HFFc6 (cell line): ENCODE data around the gene RPL29. TPM values are rescaled to one million over a fixed set of nuclear protein-coding genes. Genes with fewer than 3 reads are reported as not detected.

Source experiments
- DNase-seq: peaks from one replicate; pipeline ENCODE4 v3.0.0-alpha.2; 2018
- H3K27ac Mint-ChIP-seq: 2 replicates; pipeline ENCODE4 v1.8.0; 2020; ENCODE audit warnings: mild to moderate bottlenecking, mixed read lengths
- H3K27me3 Mint-ChIP-seq: 2 replicates; pipeline ENCODE4 v1.8.0; 2021; ENCODE audit warnings: mild to moderate bottlenecking, moderate library complexity, mixed read lengths; ENCODE audit not compliant: insufficient read depth
- H3K36me3 Mint-ChIP-seq: 2 replicates; pipeline ENCODE4 v1.8.0; 2021; ENCODE audit warnings: low read depth, mixed read lengths
- H3K4me1 Mint-ChIP-seq: 2 replicates; pipeline ENCODE4 v1.8.0; 2020; ENCODE audit warnings: low read depth, mixed read lengths
- H3K4me3 Mint-ChIP-seq: 2 replicates; pipeline ENCODE4 v1.8.0; 2020; ENCODE audit warnings: mild to moderate bottlenecking, moderate library complexity, mixed read lengths
- H3K9me3 Mint-ChIP-seq: 2 replicates; pipeline ENCODE4 v1.8.0; 2020; ENCODE audit warnings: mild to moderate bottlenecking, mixed read lengths
- CTCF ChIP-seq: fragments of 200-600 bp; sonication (generic); IDR thresholded peaks from 2 replicates; pipeline ENCODE4 v1.5.0; 2021; ENCODE audit warnings: antibody characterized with exemption, mild to moderate bottlenecking
- total RNA-seq, 6 experiments: library from RNA; stranded (reverse); fragmentation: NEBNext Ultra II Directional; extraction: Animal tissue kit (Norgen Biotek cat#: 25700); gene quantifications; 2 replicates in 1 of 6; 3 replicates in 5 of 6; pipeline ENCODE4 v1.2.3, GENCODE V29; 2021

RPL29 gene
- total RNA-seq, 6 experiments from 2014 or later = 1,011 to 1,270 (median 1,111) TPM

GRCh38 chr3:51988286-51989146 is 7.2 kb downstream of the RPL29 start:
- H3K36me3 Mint-ChIP-seq = peaks cover 12% of the 10 kb centered on the region
- no peak for TF ChIP-seq CTCF
- no peaks in the 10 kb centered on the region for H3K9me3 Mint-ChIP-seq
- peak overlapping the region; percentile 40 for H3K27ac Mint-ChIP-seq
- H3K4me3 Mint-ChIP-seq = no peak overlapping the region
- H3K27me3 Mint-ChIP-seq = peaks cover 1% of the 10 kb centered on the region
- peaks cover 37% of the 10 kb centered on the region for H3K4me1 Mint-ChIP-seq
- DNase-seq = no peak

GRCh38 chr3:51987568-51987967 is 8.1 kb downstream of the RPL29 start:
- peaks cover 2% of the 10 kb centered on the region for H3K27me3 Mint-ChIP-seq
- H3K4me1 Mint-ChIP-seq = peaks cover 39% of the 10 kb centered on the region
- no peaks in the 10 kb centered on the region for H3K9me3 Mint-ChIP-seq
- TF ChIP-seq CTCF = no peak
- H3K36me3 Mint-ChIP-seq = peaks cover 11% of the 10 kb centered on the region
- no peak overlapping the region for H3K4me3 Mint-ChIP-seq
- DNase-seq = no peak
- no peak overlapping the region for H3K27ac Mint-ChIP-seq

GRCh38 chr3:51986010-51986947 is 9.4 kb downstream of the RPL29 start:
- peaks cover 41% of the 10 kb centered on the region for H3K4me1 Mint-ChIP-seq
- H3K36me3 Mint-ChIP-seq = peaks cover 3% of the 10 kb centered on the region
- no peaks in the 10 kb centered on the region for H3K9me3 Mint-ChIP-seq

GRCh38 chr3:51985063-51985462 is 10.6 kb downstream of the RPL29 start:
- no peaks in the 10 kb centered on the region for H3K9me3 Mint-ChIP-seq
- H3K4me3 Mint-ChIP-seq = 0 out of 2 replicates have a peak overlapping the region, but pooled peaks have one; percentile 90
- peaks cover 41% of the 10 kb centered on the region for H3K4me1 Mint-ChIP-seq
- TF ChIP-seq CTCF = no peak
- no peaks in the 10 kb centered on the region for H3K36me3 Mint-ChIP-seq
- DNase-seq = no peak
- H3K27me3 Mint-ChIP-seq = peaks cover 2% of the 10 kb centered on the region
- peak overlapping the region; percentile 93 for H3K27ac Mint-ChIP-seq

More at GRCh38 chr3:51986010-51986947, 9.4 kb downstream of the RPL29 start:
- Mint-ChIP-seq H3K4me3 (no peak overlapping the region), H3K27me3 (peaks cover 2% of the 10 kb centered on the region), H3K27ac (no peak overlapping the region)
- no peak for TF ChIP-seq CTCF
- no peak for DNase-seq

GRCh38 chr3:51984269-51984647 is 11.4 kb downstream of the RPL29 start:
- Mint-ChIP-seq H3K4me3 (peak overlapping the region; percentile 90), H3K4me1 (peaks cover 39% of the 10 kb centered on the region), H3K9me3 (no peaks in the 10 kb centered on the region), H3K27ac (peak overlapping the region; percentile 93), H3K36me3 (no peaks in the 10 kb centered on the region), H3K27me3 (peaks cover 2% of the 10 kb centered on the region)
- no peak for TF ChIP-seq CTCF
- DNase-seq = no peak
